K562 (cell line): ENCODE measurements around the gene VDAC2. TPM values are rescaled to one million over a fixed set of nuclear protein-coding genes. Genes with fewer than 3 reads are reported as not detected.

Experiments
- CBX1 ChIP-seq: sonication (generic); IDR thresholded peaks from 2 replicates; pipeline ENCODE4 v1.6.1; 2016; ENCODE audit warnings: antibody characterized with exemption, low read depth, mild to moderate bottlenecking
- GABPA ChIP-seq: fragments of 200-800 bp; sonication (Bioruptor generic); conservative IDR thresholded peaks from 2 replicates; pipeline ENCODE4 v1.6.1; 2016; ENCODE audit warnings: low read depth, missing genetic modification characterization, missing compliant biosample characterization
- HNRNPH1 ChIP-seq: fragments of 200-400 bp; formaldehyde crosslinking; optimal IDR thresholded peaks from 2 replicates; pipeline ENCODE3; 2017; ENCODE audit warnings: low read depth, mild to moderate bottlenecking, low read length, moderate library complexity
- KLF16 ChIP-seq: IDR thresholded peaks from 2 replicates; pipeline ENCODE4 v1.6.1; 2016; ENCODE audit warnings: antibody characterized with exemption
- RBM39 ChIP-seq: fragments of 200-400 bp; formaldehyde crosslinking; optimal IDR thresholded peaks from 2 replicates; pipeline ENCODE3; 2018; ENCODE audit warnings: low read depth, low read length
- RFX1 ChIP-seq: fragments of 450-650 bp; IDR thresholded peaks from 2 replicates; pipeline ENCODE4 v1.6.1; 2016; ENCODE audit warnings: mild to moderate bottlenecking, moderate library complexity
- SMC3 ChIP-seq: conservative IDR thresholded peaks from 2 replicates; pipeline ENCODE4 v1.6.1; 2011; ENCODE audit warnings: low read depth, low read length, improper control_type of control experiment; ENCODE audit not compliant: insufficient read depth
- SRSF9 ChIP-seq: fragments of 200-400 bp; formaldehyde crosslinking; IDR thresholded peaks from 2 replicates; pipeline ENCODE4 v1.6.1; 2017; ENCODE audit warnings: low read depth, low read length, borderline replicate concordance
- STAG1 ChIP-seq: sonication (generic); formaldehyde crosslinking; IDR thresholded peaks from 2 replicates; pipeline ENCODE4 v1.5.0; 2020; ENCODE audit warnings: missing genetic modification reagents, borderline replicate concordance
- TAL1 ChIP-seq: fragments of 450-650 bp; IDR thresholded peaks from 2 replicates; pipeline ENCODE4 v1.6.1; 2016; ENCODE audit warnings: mild to moderate bottlenecking
- XRCC3 ChIP-seq: fragments of 450-650 bp; IDR thresholded peaks from 2 replicates; pipeline ENCODE4 v1.6.1; 2017; ENCODE audit warnings: mild to moderate bottlenecking, moderate library complexity
- YBX1 ChIP-seq: fragments of 450-650 bp; IDR thresholded peaks from 2 replicates; pipeline ENCODE4 v1.7.1; 2016; ENCODE audit warnings: mild to moderate bottlenecking
- ZNF12 ChIP-seq: sonication (generic); formaldehyde crosslinking; IDR thresholded peaks from 2 replicates; pipeline ENCODE4 v1.4.0; 2020; ENCODE audit warnings: mild to moderate bottlenecking, missing genetic modification reagents
- polyA plus RNA-seq, 8 experiments: library from polyadenylated mRNA; depleted of rRNA in 4 of 8; stranded (reverse) in 5 of 8; unstranded in 3 of 8; fragments of >200 nt; fragmentation: Nextera tagmentation in 2 of 8; fragmentation: Illumina TruSeq in 1 of 8; extraction: Ambion mirVana in 2 of 8; extraction: Trizol in 1 of 8; gene quantifications; 2 replicates each; pipeline versions ENCODE4 v1.2.1 to v1.2.3, GENCODE V29; 2011 to 2014; ENCODE audit warnings: inconsistent platforms in 1 of 8, missing spikeins in 1 of 8
- total RNA-seq, 7 experiments: library from RNA; depleted of rRNA in 6 of 7; stranded (reverse); fragments of >200 nt in 6 of 7; fragmentation: Illumina TruSeq in 2 of 7; extraction: Trizol in 2 of 7; gene quantifications; 2 replicates each; pipeline versions ENCODE4 v1.2.1 to v1.2.3, GENCODE V29; 2011 to 2021; ENCODE audit warnings: low replicate concordance in 1 of 7
- TF ChIP-seq, protein P1 (sequence below): fragments of 450-650 bp; IDR thresholded peaks from 2 replicates; pipeline ENCODE4 v1.6.1; 2016; ENCODE audit warnings: borderline replicate concordance
- TF ChIP-seq, protein P2 (sequence below): fragments of 450-650 bp; formaldehyde crosslinking; IDR thresholded peaks from 2 replicates; pipeline ENCODE4 v1.4.0; 2020; ENCODE audit warnings: mild to moderate bottlenecking, mixed read lengths
- TF ChIP-seq, protein P3 (sequence below): fragments of 450-650 bp; IDR thresholded peaks from 2 replicates; pipeline ENCODE4 v1.6.1; 2014; ENCODE audit warnings: low read depth, mild to moderate bottlenecking, moderate library complexity, borderline replicate concordance
- TF ChIP-seq, protein P4 (sequence below), 2 experiments: fragments of 200-800 bp in 1 of 2; sonication (Bioruptor generic) in 1 of 2; sonication (generic) in 1 of 2; formaldehyde crosslinking in 1 of 2; IDR thresholded peaks in 1 of 2; conservative IDR thresholded peaks in 1 of 2; 2 replicates each; pipeline versions ENCODE4 v1.5.0 to v1.6.1; 2016 to 2020; ENCODE audit warnings: missing compliant biosample characterization in 1 of 2, missing genetic modification characterization in 1 of 2, missing genetic modification reagents in 1 of 2

VDAC2 gene
- total and polyA plus RNA-seq, 9 of the 15 experiments (the other 6 are each of a cell fraction or from before 2014, with no cell fraction given): 139 to 450 (median 250) TPM

DNA sequence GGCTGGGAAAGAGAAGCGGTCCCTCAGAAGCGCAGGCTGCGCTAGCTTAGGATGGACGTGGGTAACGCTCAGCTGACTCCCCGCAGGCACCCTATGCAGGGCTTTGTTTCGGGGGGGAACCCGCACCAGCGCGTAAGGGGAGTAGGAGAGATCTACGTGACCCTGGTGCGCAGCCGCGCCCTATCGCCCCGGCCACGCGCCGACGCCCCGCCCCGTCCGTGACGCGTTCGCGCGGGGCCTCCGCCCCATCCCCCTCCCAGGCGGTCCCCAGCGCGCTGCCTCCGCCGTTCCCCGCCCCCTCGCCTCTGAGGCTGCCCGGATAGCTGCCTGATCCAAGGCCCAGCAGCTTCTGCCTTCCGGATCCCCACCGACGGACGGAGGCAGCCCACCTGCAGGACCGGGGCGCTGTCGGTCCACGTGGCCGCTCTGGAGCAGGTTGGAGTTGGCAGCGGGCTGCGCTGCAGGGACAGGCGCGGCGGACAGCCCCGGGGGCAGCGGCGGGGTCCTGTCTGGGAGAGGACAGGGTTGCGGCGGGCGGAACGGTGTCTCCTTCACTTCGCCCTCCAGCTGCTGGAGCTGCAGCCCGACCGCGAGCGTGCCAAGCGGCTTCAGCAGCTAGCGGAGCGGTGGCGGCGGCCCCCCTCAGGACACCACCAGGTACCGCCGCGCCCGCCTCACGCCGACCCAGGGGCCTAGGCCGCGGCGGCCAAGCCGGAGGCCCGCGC is at the start of gene VDAC2 (continued):
- TF ChIP-seq TAL1 (peak; percentile 59), STAG1 (CRISPR knock-in tag) (no peak), RBM39 (no peak), SMC3 (0 out of 2 replicates have a peak, but pooled peaks have one; percentile 31), RFX1 (no peak), HNRNPH1 (no peak), ZNF12 (CRISPR knock-in tag) (no peak), GABPA (tag) (no peak; the same call in none of the 2 replicates), SRSF9 (no peak), YBX1 (no peak), CBX1 (0 out of 2 replicates have a peak, but pooled peaks have one; percentile 42), KLF16 (no peak), XRCC3 (no peak)
- TF ChIP-seq, protein P1, sequence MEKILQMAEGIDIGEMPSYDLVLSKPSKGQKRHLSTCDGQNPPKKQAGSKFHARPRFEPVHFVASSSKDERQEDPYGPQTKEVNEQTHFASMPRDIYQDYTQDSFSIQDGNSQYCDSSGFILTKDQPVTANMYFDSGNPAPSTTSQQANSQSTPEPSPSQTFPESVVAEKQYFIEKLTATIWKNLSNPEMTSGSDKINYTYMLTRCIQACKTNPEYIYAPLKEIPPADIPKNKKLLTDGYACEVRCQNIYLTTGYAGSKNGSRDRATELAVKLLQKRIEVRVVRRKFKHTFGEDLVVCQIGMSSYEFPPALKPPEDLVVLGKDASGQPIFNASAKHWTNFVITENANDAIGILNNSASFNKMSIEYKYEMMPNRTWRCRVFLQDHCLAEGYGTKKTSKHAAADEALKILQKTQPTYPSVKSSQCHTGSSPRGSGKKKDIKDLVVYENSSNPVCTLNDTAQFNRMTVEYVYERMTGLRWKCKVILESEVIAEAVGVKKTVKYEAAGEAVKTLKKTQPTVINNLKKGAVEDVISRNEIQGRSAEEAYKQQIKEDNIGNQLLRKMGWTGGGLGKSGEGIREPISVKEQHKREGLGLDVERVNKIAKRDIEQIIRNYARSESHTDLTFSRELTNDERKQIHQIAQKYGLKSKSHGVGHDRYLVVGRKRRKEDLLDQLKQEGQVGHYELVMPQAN: no peak; the same call in 1 of the 2 replicates
- TF ChIP-seq, protein P2, sequence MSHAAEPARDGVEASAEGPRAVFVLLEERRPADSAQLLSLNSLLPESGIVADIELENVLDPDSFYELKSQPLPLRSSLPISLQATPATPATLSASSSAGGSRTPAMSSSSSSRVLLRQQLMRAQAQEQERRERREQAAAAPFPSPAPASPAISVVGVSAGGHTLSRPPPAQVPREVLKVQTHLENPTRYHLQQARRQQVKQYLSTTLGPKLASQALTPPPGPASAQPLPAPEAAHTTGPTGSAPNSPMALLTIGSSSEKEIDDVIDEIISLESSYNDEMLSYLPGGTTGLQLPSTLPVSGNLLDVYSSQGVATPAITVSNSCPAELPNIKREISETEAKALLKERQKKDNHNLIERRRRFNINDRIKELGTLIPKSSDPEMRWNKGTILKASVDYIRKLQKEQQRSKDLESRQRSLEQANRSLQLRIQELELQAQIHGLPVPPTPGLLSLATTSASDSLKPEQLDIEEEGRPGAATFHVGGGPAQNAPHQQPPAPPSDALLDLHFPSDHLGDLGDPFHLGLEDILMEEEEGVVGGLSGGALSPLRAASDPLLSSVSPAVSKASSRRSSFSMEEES: no peak
- TF ChIP-seq, protein P3, sequence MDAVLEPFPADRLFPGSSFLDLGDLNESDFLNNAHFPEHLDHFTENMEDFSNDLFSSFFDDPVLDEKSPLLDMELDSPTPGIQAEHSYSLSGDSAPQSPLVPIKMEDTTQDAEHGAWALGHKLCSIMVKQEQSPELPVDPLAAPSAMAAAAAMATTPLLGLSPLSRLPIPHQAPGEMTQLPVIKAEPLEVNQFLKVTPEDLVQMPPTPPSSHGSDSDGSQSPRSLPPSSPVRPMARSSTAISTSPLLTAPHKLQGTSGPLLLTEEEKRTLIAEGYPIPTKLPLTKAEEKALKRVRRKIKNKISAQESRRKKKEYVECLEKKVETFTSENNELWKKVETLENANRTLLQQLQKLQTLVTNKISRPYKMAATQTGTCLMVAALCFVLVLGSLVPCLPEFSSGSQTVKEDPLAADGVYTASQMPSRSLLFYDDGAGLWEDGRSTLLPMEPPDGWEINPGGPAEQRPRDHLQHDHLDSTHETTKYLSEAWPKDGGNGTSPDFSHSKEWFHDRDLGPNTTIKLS: peak; percentile 38; the same call in 1 of the 2 replicates
- TF ChIP-seq, protein P4, sequence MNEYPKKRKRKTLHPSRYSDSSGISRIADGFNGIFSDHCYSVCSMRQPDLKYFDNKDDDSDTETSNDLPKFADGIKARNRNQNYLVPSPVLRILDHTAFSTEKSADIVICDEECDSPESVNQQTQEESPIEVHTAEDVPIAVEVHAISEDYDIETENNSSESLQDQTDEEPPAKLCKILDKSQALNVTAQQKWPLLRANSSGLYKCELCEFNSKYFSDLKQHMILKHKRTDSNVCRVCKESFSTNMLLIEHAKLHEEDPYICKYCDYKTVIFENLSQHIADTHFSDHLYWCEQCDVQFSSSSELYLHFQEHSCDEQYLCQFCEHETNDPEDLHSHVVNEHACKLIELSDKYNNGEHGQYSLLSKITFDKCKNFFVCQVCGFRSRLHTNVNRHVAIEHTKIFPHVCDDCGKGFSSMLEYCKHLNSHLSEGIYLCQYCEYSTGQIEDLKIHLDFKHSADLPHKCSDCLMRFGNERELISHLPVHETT (CRISPR knock-in tag; conservative IDR thresholded peaks at IDR 0.05 in 1 of 2, IDR thresholded peaks at IDR 0.05 in 1 of 2): no peak; a peak in 1 of 4 replicates
